GM19372 (cell line): ENCODE data around the gene CLCN4.

Source experiments
- ATAC-seq: cut with Tn5 transposase; IDR thresholded peaks from one replicate; pipeline ENCODE4 v1.9.1; 2021; ENCODE audit warnings: mild to moderate bottlenecking, low read depth, moderate library complexity; ENCODE audit not compliant: unreplicated experiment

Gene CLCN4

GRCh38 chrX:10189317-10190268 is 32.8 kb downstream of the CLCN4 start:
- ATAC-seq, result peak; percentile 81

- no peak for ATAC-seq
Observed at GRCh38 chrX:10190367-10190766, 33.6 kb downstream of the CLCN4 start.

GRCh38 chrX:10193587-10193986 is 36.8 kb downstream of the CLCN4 start:
- no peak for ATAC-seq

- no peak for ATAC-seq
Observed at GRCh38 chrX:10195425-10195824, 38.6 kb downstream of the CLCN4 start.

GRCh38 chrX:10195947-10196346 is 39.2 kb downstream of the CLCN4 start:
- no peak for ATAC-seq

GRCh38 chrX:10197279-10198210 is 40.8 kb downstream of the CLCN4 start:
- ATAC-seq, result no peak

GRCh38 chrX:10198254-10198653 is 41.5 kb downstream of the CLCN4 start:
- no peak for ATAC-seq

GRCh38 chrX:10199212-10199611 is 42.4 kb downstream of the CLCN4 start:
- no peak for ATAC-seq

GRCh38 chrX:10203617-10204016 is 46.8 kb downstream of the CLCN4 start:
- ATAC-seq, result no peak

- no peak for ATAC-seq
Observed at GRCh38 chrX:10206317-10206716, 49.5 kb downstream of the CLCN4 start.

- ATAC-seq, result no peak
Observed at GRCh38 chrX:10208281-10208856, 51.6 kb downstream of the CLCN4 start.

- no peak for ATAC-seq
Observed at GRCh38 chrX:10208953-10209352, 52.2 kb downstream of the CLCN4 start.

GRCh38 chrX:10212395-10212794 is 55.6 kb downstream of the CLCN4 start:
- ATAC-seq, result no peak

- ATAC-seq, result no peak
Observed at GRCh38 chrX:10213716-10214115, 56.9 kb downstream of the CLCN4 start.

GRCh38 chrX:10216208-10216607 is 59.4 kb downstream of the CLCN4 start:
- ATAC-seq, result no peak

- no peak for ATAC-seq
Observed at GRCh38 chrX:10217198-10217597, 60.4 kb downstream of the CLCN4 start.

- no peak for ATAC-seq
Observed at GRCh38 chrX:10221651-10222050, 64.9 kb downstream of the CLCN4 start.

GRCh38 chrX:10223276-10223675 is 66.5 kb downstream of the CLCN4 start:
- ATAC-seq, result no peak

GRCh38 chrX:10223781-10224180 is 67.0 kb downstream of the CLCN4 start:
- ATAC-seq, result no peak

- ATAC-seq, result no peak
Observed at GRCh38 chrX:10230222-10230621, 73.4 kb downstream of the CLCN4 start.

- ATAC-seq, result no peak
Observed at GRCh38 chrX:10231461-10231860, 74.7 kb downstream of the CLCN4 start.
